Epithelial cell of proximal tubule (primary cell): ENCODE results near the gene MARCO. TPM values are rescaled to one million over a fixed set of nuclear protein-coding genes. Genes with fewer than 3 reads are reported as not detected.
"Not testable (repeated sequence)": the region's sequence is repeated elsewhere in the genome, so short reads cannot be mapped to it uniquely, and the experiment has no call there.

Experiments used
- DNase-seq: peaks from one replicate; pipeline ENCODE4 v3.0.0-alpha.2; 2011; ENCODE audit warnings: low read depth
- H3K4me3 ChIP-seq: 2 replicates; pipeline ENCODE4 v1.5.1; 2011; ENCODE audit warnings: low read depth, mild to moderate bottlenecking, low read length
- CTCF ChIP-seq: conservative IDR thresholded peaks from 2 replicates; pipeline ENCODE4 v1.5.1; 2012; ENCODE audit warnings: low read depth, mild to moderate bottlenecking, low read length
- total RNA-seq: library from RNA; depleted of rRNA; stranded (reverse); fragments of >200 nt; gene quantifications from 2 replicates; pipeline ENCODE4 v1.2.3, GENCODE V29; 2015

MARCO gene
- total RNA-seq, 1 donor from 2014 or later, result not detected

- TF ChIP-seq CTCF, result no peak
These were observed 2.0 kb upstream of the MARCO start for GRCh38 chr2:118939994-118940393.

GRCh38 chr2:118940486-118941120 is 1.4 kb upstream of the MARCO start:
- no peak overlapping the region for H3K4me3 ChIP-seq
- TF ChIP-seq CTCF, result no peak
- DNase-seq, result no peak

More at GRCh38 chr2:118939994-118940393, 2.0 kb upstream of the MARCO start:
- no peak for DNase-seq
- no peak overlapping the region for H3K4me3 ChIP-seq

GRCh38 chr2:118943286-118943685 is 1.3 kb downstream of the MARCO start:
- TF ChIP-seq CTCF, result no peak
- DNase-seq, result no peak
- H3K4me3 ChIP-seq, result no peak overlapping the region

GRCh38 chr2:118945881-118946280 is 3.9 kb downstream of the MARCO start:
- H3K4me3 ChIP-seq, result no peak overlapping the region

GRCh38 chr2:118948266-118948665 is 6.3 kb downstream of the MARCO start:
- not testable (repeated sequence) for H3K4me3 ChIP-seq, DNase-seq

More at GRCh38 chr2:118945881-118946280, 3.9 kb downstream of the MARCO start:
- no peak for TF ChIP-seq CTCF
- DNase-seq, result no peak

GRCh38 chr2:118954297-118955060 is 12.5 kb downstream of the MARCO start:
- TF ChIP-seq CTCF, result no peak
- H3K4me3 ChIP-seq, result no peak overlapping the region
- no peak for DNase-seq

- TF ChIP-seq CTCF, result no peak
- no peak for DNase-seq
- H3K4me3 ChIP-seq, result no peak overlapping the region
These were observed 23.7 kb downstream of the MARCO start for GRCh38 chr2:118965737-118966136.
